HG02642 (cell line): ENCODE results near the gene ZC3H7A.
A peak's percentile ranks its signal among the peaks of the same experiment; 100 is the strongest.
"Not testable (repeated sequence)": the region's sequence is repeated elsewhere in the genome, so short reads cannot be mapped to it uniquely, and the experiment has no call there.

Experiments used
- ATAC-seq: cut with Tn5 transposase; IDR thresholded peaks from one replicate; pipeline ENCODE4 v1.9.1; 2021; ENCODE audit warnings: mild to moderate bottlenecking; ENCODE audit not compliant: unreplicated experiment, poor library complexity

Gene ZC3H7A

GRCh38 chr16:11797166-11797956, at the start of gene ZC3H7A:
Gene ZC3H7A (minus strand): TSS chr16:11797258. CDS start chr16:11782354, 14,904 bp downstream.
- peak; percentile 94 for ATAC-seq

DNA sequence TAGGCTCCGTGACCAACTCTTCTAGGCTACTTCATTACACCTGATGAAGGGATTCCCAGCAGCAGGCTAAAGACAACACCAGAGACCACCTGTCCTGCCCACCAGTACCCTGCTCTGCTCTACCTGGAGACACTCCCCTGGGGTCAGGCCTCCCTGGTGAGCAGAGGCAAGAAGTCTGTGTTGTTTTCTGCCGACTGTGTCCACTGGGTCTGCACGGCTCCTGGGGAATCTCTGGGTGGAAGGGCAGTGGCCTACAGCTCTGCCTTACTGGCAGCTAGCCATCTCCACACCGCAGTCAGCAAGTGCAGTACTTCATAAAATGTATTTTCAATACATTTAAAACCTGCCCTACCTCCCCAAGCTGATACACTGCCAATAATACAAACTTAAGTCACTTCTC, 47.4 kb upstream of the ZC3H7A start:
- no peak for ATAC-seq

DNA sequence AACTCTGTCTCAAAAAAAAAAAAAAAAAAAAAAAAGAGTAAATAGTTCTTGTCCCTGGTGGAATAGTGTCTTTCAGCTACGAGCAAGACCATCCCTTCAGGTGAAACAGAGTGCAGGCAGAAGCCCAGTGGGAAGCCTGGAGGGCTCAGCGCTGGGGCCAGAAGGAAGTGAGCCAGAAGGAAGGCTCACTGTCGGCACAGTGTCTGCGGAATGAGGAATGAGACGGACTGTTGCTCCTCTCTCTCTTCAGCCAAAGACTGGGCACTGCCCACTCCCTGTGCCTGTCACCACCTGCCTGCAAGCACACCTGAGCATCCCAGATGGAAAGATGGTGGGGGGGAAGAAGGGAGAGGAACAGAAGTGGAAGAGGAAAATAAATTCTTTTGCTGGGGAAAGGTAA, 46.8 kb upstream of the ZC3H7A start:
- ATAC-seq, result no peak

GRCh38 chr16:11843206-11843605, 46.1 kb upstream of the ZC3H7A start:
- ATAC-seq, result no peak

- no peak for ATAC-seq
Observed at GRCh38 chr16:11841026-11841425, 44.0 kb upstream of the ZC3H7A start.

- ATAC-seq, result no peak
Observed at GRCh38 chr16:11836650-11837244, 39.7 kb upstream of the ZC3H7A start.

DNA sequence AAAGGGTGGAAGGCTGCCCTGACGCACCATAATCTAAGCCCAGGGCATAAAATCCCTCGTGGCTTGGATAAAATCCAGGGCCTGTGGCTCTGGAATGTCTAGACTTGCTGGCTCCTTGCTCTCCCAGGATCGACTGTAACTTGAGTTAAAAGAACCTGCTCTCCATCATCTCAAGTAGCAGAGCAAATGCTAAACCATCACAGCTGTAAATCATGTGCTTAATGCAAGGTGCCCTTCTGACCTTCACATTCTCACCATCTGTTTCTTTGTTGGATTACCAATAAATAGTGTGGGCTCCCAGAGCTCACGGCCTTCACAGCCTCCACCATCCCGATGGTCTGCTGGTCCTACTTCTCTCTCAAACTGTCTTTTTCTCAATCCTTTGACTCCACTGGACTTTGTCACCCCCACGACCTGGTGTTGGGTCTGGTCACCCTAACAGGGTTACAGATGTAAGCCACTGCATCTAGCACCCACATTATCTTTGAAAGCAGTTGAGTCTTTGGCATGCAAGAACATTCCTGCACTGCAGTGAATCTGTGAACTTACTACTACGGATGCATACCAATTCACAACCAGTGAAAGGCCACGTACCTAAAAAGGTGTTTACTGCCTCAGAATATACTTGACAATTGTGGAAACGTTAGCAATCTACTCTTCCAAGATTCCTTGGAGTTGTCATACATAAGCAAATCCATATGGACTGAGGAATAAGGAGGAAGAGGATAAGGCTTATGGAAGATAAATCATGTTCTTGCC, 39.0 kb upstream of the ZC3H7A start:
- no peak for ATAC-seq

DNA sequence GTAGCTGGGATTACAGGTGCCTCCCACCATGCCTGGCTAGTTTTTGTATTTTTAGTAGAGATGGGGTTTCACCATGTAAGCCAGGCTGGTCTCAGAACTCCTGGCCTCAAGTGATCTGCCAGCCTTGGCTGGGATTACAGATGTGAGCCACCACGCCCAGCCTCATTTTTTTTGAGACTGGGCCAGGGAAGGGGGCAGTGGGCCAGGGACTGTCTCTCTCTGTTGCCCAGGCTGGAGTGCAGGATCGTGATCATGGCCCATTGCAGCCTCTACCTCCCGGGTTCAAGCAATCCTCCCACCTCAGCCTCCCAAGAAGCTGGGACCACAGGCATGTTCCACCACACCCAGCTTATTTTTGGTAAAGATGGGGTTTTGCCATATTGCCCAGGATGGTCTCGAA, 38.3 kb upstream of the ZC3H7A start:
- no peak for ATAC-seq

DNA sequence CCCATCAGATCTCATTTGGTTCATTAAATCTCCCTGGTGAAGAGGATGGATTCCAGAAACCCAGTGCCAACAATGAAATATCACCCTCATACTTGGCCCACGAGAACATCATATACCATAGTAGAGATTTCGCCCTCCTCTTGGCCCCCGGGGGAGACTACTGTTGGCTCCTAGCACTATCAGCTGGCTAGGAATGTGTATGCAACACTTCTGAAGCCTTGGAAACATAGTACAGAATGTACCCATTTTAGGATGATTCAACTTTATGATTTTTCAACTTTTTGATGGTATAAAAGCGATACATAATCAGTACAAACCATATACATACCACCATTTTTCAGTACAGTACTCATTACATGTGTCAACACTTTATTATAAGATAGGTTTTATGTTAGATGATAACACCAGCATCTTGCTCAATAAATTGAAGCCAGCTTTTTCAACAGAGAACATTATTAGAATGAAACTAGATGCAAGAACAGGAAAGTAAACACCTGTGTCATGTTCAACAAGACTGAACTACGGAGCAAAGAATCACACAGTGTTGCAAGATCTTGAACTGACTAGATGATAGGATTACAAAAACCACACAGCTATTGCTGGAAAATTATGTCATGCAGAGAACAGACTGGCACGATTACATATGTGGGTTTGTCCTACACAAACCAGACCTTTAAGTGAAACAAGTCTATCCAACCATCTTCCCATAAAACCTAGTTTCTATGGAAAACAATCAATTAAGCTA, 37.1 kb upstream of the ZC3H7A start:
- no peak for ATAC-seq

DNA sequence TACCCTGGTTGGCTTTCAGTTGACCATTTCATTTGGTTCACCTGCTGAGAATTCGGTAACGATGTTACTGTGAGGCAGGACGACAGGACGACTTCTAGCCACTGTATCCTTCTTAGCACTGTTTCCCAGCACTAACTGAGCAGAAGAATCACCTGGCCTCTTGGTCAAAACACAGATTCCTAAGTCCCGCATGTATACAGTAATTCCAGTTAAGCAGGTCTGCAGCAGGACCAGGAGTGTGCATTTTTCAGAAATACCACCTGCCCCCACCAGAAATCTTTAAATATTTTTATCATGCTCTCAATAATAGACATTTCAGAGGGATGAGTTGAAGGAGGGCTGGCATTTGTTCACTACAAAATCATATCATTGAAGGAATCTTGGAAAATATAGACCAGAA, 31.6 kb upstream of the ZC3H7A start:
- ATAC-seq, result no peak

GRCh38 chr16:11825520-11826165, 28.6 kb upstream of the ZC3H7A start:
- not testable (repeated sequence) for ATAC-seq

GRCh38 chr16:11824362-11824761, 27.3 kb upstream of the ZC3H7A start:
- no peak for ATAC-seq

- not testable (repeated sequence) for ATAC-seq
Observed at GRCh38 chr16:11823645-11824044, 26.6 kb upstream of the ZC3H7A start.

DNA sequence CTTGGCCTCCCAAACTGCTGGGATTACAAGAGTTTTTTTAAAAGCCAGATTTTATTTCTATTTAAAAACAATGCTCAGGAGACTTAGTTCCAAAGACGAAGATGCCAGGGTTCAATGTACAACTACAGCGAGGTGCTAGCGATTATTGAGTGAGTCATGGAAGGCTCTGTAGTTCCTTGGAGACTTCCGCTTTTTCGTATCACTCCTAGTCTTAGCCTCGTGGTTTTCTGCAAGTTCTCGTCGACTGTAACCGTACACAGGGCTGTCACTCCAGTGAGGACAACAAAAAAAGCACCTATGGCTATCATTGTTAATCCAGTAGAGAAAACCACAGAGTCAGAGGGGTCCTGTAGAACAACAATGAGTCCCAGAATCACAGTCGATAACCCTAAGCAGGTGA, 22.7 kb upstream of the ZC3H7A start:
- ATAC-seq, result no peak

DNA sequence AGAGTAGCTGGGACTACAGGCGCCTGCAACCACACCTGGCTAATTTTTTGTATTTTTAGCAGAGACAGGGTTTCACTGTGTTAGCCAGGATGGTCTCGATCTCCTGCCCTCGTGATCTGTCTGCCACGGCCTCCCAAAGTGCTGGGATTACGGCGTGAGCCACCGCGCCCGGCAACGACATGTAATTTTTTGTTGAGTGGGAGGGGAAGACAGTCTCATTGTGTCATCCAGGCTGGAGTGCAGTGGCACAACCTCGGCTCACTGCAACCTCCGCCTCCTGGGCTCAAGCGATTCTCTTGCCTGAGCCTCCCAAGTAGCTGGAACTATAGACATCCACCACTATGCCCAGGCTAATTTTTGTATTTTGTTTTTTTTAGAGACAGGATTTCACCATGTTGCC, 21.9 kb upstream of the ZC3H7A start:
- ATAC-seq, result not testable (repeated sequence)

DNA sequence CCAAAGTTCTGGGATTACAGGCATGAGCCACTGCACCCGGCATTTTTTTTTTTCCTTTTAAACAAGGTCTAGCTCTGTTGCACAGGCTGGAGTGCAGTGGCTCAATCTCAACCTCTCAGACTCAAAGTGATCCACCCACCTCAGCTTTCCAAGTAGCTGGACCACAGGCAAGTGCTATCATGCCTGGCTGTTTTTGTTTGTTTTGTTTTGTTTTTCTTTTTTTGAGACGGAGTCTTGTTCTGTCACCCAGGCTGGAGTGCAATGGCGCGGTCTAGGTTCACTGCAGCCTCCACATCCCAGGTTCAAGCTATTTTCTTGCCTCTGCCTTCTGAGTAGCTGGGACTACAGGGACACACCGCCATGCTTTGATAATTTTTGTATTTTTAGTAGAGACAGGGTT, 19.1 kb upstream of the ZC3H7A start:
- ATAC-seq, result no peak

GRCh38 chr16:11814800-11815199, 17.7 kb upstream of the ZC3H7A start:
- not testable (repeated sequence) for ATAC-seq

- no peak for ATAC-seq
Observed at GRCh38 chr16:11806721-11807120, 9.7 kb upstream of the ZC3H7A start.

DNA sequence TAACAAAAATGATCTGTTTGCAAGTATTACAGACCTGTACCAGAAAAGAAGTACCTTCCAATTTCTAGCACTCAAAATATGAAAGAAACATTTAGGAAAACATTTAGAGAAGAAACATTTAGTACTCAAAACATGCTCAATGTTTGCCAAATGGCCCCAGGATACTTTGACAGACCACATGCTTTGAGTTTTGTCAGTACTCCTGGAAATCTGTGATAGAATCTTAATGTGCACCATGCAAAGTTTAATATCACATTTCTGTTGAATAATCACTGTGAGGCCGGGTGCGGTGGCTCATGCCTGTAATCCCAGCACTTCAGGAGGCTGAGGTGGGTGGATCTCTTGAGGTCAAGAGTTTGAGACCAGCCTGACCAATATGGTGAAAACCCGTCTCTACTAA, 8.5 kb upstream of the ZC3H7A start:
- no peak for ATAC-seq

- no peak for ATAC-seq
Observed at GRCh38 chr16:11801481-11802021, 4.5 kb upstream of the ZC3H7A start.
